ENCODE measurements around the gene SH3PXD2A. TPM values are rescaled to one million over a fixed set of nuclear protein-coding genes. Genes with fewer than 3 reads are reported as not detected.

Gene SH3PXD2A
- total and polyA plus RNA-seq, 2 of the 4 experiments (the other 2 are of a cell fraction): 6.3 to 23.0 TPM

- no peak overlapping the region for H2AFZ ChIP-seq (replicated peaks; ENCODE audit: low read length, poor library complexity)
- H4K91ac ChIP-seq (ENCODE audit: insufficient read depth, low read depth, low read length): no peak overlapping the region
- dilution Hi-C loops (cut with HindIII; ENCODE audit: low sequenced_read_pairs, unreplicated experiment) (no loop called here), in situ Hi-C loops (cut with MboI; ENCODE audit: low sequenced_read_pairs) (no loop called here), intact Hi-C loops (cut with micrococcal nuclease) (no loop called here)
- no peak overlapping the region for H2BK120ac ChIP-seq (ENCODE audit: low read depth, low read length)
- peaks cover 28 to 98% of the 10 kb centered on the region in 2 experiments; a peak in 3 of 4 replicates for H3K79me1 ChIP-seq (ENCODE audit: low read depth in 1 of 2, low read length in 2 of 2)
- no TSS peak for BruUV-seq (replicated peaks)
- no peak overlapping the region for H2BK5ac ChIP-seq (ENCODE audit: low read depth, low read length, poor library complexity, severe bottlenecking)
- no peak overlapping the region for H4K5ac ChIP-seq (ENCODE audit: low read depth, low read length)
- peaks cover 90% of the 10 kb centered on the region for H4K20me1 ChIP-seq (ENCODE audit: insufficient read depth, low read length)
- H3K27me3 ChIP-seq (ENCODE audit: control insufficient read depth, insufficient read depth, low read length): no peaks in the 10 kb centered on the region
- no peak for ATAC-seq (ENCODE audit: low read depth)
- no peak overlapping the region for H2BK15ac ChIP-seq (ENCODE audit: low read depth, low read length)
- DNase-seq: no peak
- TF ChIP-seq CEBPB (IDR thresholded peaks at IDR 0.05; ENCODE audit: low read depth, low read length): no peak
- TF ChIP-seq NFE2L2 (IDR thresholded peaks at IDR 0.05; ENCODE audit: low read depth, low read length): no peak
- no peak for TF ChIP-seq CTCF (conservative IDR thresholded peaks at IDR 0.05; ENCODE audit: low read depth, low read length)
- TF ChIP-seq RFX5 (IDR thresholded peaks at IDR 0.05; ENCODE audit: low read depth, low read length): no peak
- TF ChIP-seq MAZ (IDR thresholded peaks at IDR 0.05; ENCODE audit: borderline replicate concordance, low read depth, low read length): no peak
- TF ChIP-seq CHD1 (IDR thresholded peaks at IDR 0.05; ENCODE audit: low read depth, low read length): no peak
- no peak for TF ChIP-seq FOS (IDR thresholded peaks at IDR 0.05; ENCODE audit: low read depth, low read length)
- no peak for TF ChIP-seq USF2 (IDR thresholded peaks at IDR 0.05; ENCODE audit: low read depth, low read length)
- H3K4me2 ChIP-seq (ENCODE audit: low read depth, low read length): no peak overlapping the region
- H2AK9ac ChIP-seq (replicated peaks; ENCODE audit: low read depth, low read length, poor library complexity): no peak overlapping the region
- no peak overlapping the region for H4K8ac ChIP-seq (ENCODE audit: low read depth in 2 of 2, low read length in 2 of 2)
- H3K14ac ChIP-seq (replicated peaks; ENCODE audit: low read depth, low read length): no peak overlapping the region
- H3K18ac ChIP-seq (ENCODE audit: low read depth, low read length): no peak overlapping the region
- H3K4me3 ChIP-seq (ENCODE audit: insufficient read depth, low read depth, low read length): no peak overlapping the region
- H3K9ac ChIP-seq (ENCODE audit: low read depth, low read length): no peak overlapping the region
- H3K4me1 ChIP-seq (ENCODE audit: control insufficient read depth, insufficient read depth, low read length): peaks cover 15% of the 10 kb centered on the region; the same call in 1 of the 2 replicates
- H3K4ac ChIP-seq (ENCODE audit: low read depth, low read length): no peak overlapping the region
- H3K56ac ChIP-seq (ENCODE audit: extremely low read depth, insufficient read depth, low read length): no peak overlapping the region
- H3K23ac ChIP-seq (ENCODE audit: low read depth, low read length): no peak overlapping the region
- ChIA-PET CTCF (no interaction called here), POLR2A (ENCODE audit: unreplicated experiment) (no interaction called here)
- H2AK5ac ChIP-seq (ENCODE audit: low read depth, low read length): no peak overlapping the region
- H3K36me3 ChIP-seq (ENCODE audit: control insufficient read depth, insufficient read depth, low read length): peaks cover 62% of the 10 kb centered on the region
- peaks cover 37% of the 10 kb centered on the region for H3K9me1 ChIP-seq (ENCODE audit: insufficient read depth, low read length)
- 95% methylated on average over 3 of the region's 4 CpGs; no CpG with 5 or more reads in 1 of the 2 experiments for WGBS, 2 experiments (ENCODE audit: extremely low coverage in 2 of 2, insufficient read length in 1 of 2)
- H3K27ac ChIP-seq (ENCODE audit: insufficient read depth, low read length): no peak overlapping the region
- peaks cover 4% of the 10 kb centered on the region for H3K9me3 ChIP-seq (ENCODE audit: control insufficient read depth, insufficient read depth, low read length)
- H2BK20ac ChIP-seq (ENCODE audit: low read depth, low read length): no peak overlapping the region
Measured at GRCh38 chr10:103654925-103655324, 200.5 kb downstream of the SH3PXD2A start.
